ENCODE results near the gene USP17L21. TPM values are rescaled to one million over a fixed set of nuclear protein-coding genes. Genes with fewer than 3 reads are reported as not detected.
"Not testable (repeated sequence)": the region's sequence is repeated elsewhere in the genome, so short reads cannot be mapped to it uniquely, and the experiment has no call there.

USP17L21 gene
- total RNA-seq (ENCODE audit: insufficient read depth, low replicate concordance) = not detected

- DNase-seq (ENCODE audit: low spot score) = not testable (repeated sequence)
Observed at GRCh38 chr4:9262572-9262971, at the start of gene USP17L21. Gene USP17L21 (plus strand): TSS chr4:9262872. CDS start chr4:9262872, 0 bp downstream.

- DNase-seq (ENCODE audit: low spot score) = not testable (repeated sequence)
Observed at GRCh38 chr4:9214701-9215100, 48.0 kb upstream of the USP17L21 start.

GRCh38 chr4:9215105-9215504 lies 47.6 kb upstream of the USP17L21 start, which contains the start of gene USP17L11:
Gene USP17L11 (plus strand): TSS chr4:9215405. CDS start chr4:9215405, 0 bp downstream.
- DNase-seq (ENCODE audit: low spot score) = not testable (repeated sequence)

- not testable (repeated sequence) for DNase-seq (ENCODE audit: low spot score)
Observed at GRCh38 chr4:9219852-9220251, 42.8 kb upstream of the USP17L21 start, which contains the start of gene USP17L12. Gene USP17L12 (plus strand): TSS chr4:9220152. CDS start chr4:9220152, 0 bp downstream.

- DNase-seq (ENCODE audit: low spot score) = not testable (repeated sequence)
Observed at GRCh38 chr4:9224596-9224995, 38.1 kb upstream of the USP17L21 start, which contains the start of gene USP17L13. Gene USP17L13 (plus strand): TSS chr4:9224896. CDS start chr4:9224896, 0 bp downstream.

- DNase-seq (ENCODE audit: low spot score) = not testable (repeated sequence)
Observed at GRCh38 chr4:9230249-9230648, 32.4 kb upstream of the USP17L21 start.

- not testable (repeated sequence) for DNase-seq (ENCODE audit: low spot score)
Observed at GRCh38 chr4:9234085-9234484, 28.6 kb upstream of the USP17L21 start, which contains the start of gene USP17L15. Gene USP17L15 (plus strand): TSS chr4:9234385. CDS start chr4:9234385, 0 bp downstream.

GRCh38 chr4:9238461-9238860 lies 24.2 kb upstream of the USP17L21 start:
- DNase-seq (ENCODE audit: low spot score) = not testable (repeated sequence)

- not testable (repeated sequence) for DNase-seq (ENCODE audit: low spot score)
Observed at GRCh38 chr4:9243579-9243978, 19.1 kb upstream of the USP17L21 start, which contains the start of gene USP17L17. Gene USP17L17 (plus strand): TSS chr4:9243879. CDS start chr4:9243879, 0 bp downstream.

- not testable (repeated sequence) for DNase-seq (ENCODE audit: low spot score)
Observed at GRCh38 chr4:9247953-9248680, 14.6 kb upstream of the USP17L21 start, which contains the start of gene USP17L18. Gene USP17L18 (plus strand): TSS chr4:9248630. CDS start chr4:9248630, 0 bp downstream.

- DNase-seq (ENCODE audit: low spot score) = not testable (repeated sequence)
Observed at GRCh38 chr4:9253078-9253477, 9.6 kb upstream of the USP17L21 start, which contains the start of gene USP17L19. Gene USP17L19 (plus strand): TSS chr4:9253378. CDS start chr4:9253378, 0 bp downstream.

GRCh38 chr4:9257824-9258223 lies 4.8 kb upstream of the USP17L21 start, which contains the start of gene USP17L20:
Gene USP17L20 (plus strand): TSS chr4:9258124. CDS start chr4:9258124, 0 bp downstream.
- not testable (repeated sequence) for DNase-seq (ENCODE audit: low spot score)

GRCh38 chr4:9267319-9267718 lies 4.6 kb downstream of the USP17L21 start, which contains the start of gene USP17L22:
Gene USP17L22 (plus strand): TSS chr4:9267619. CDS start chr4:9267619, 0 bp downstream.
- DNase-seq (ENCODE audit: low spot score) = not testable (repeated sequence)

- not testable (repeated sequence) for DNase-seq (ENCODE audit: low spot score)
Observed at GRCh38 chr4:9271719-9272118, 9.0 kb downstream of the USP17L21 start.

Other genes starting within 250 kb of the USP17L21 start
- gene FAM90A26, start 92.5 kb upstream of the USP17L21 start, total RNA-seq (ENCODE audit: insufficient read depth, low replicate concordance) = not detected
- not detected for gene USP17L10, start 52.2 kb upstream of the USP17L21 start, total RNA-seq (ENCODE audit: insufficient read depth, low replicate concordance)
- gene USP17L11, start 47.5 kb upstream of the USP17L21 start, total RNA-seq (ENCODE audit: insufficient read depth, low replicate concordance) = not detected
- gene USP17L12, start 42.7 kb upstream of the USP17L21 start, total RNA-seq (ENCODE audit: insufficient read depth, low replicate concordance) = not detected
- not detected for gene USP17L13, start 38.0 kb upstream of the USP17L21 start, total RNA-seq (ENCODE audit: insufficient read depth, low replicate concordance)
- gene USP17L15, start 28.5 kb upstream of the USP17L21 start, total RNA-seq (ENCODE audit: insufficient read depth, low replicate concordance) = 0.72 TPM
- gene USP17L17, start 19.0 kb upstream of the USP17L21 start, total RNA-seq (ENCODE audit: insufficient read depth, low replicate concordance) = not detected
- not detected for gene USP17L18, start 14.2 kb upstream of the USP17L21 start, total RNA-seq (ENCODE audit: insufficient read depth, low replicate concordance)
- gene USP17L19, start 9.5 kb upstream of the USP17L21 start, total RNA-seq (ENCODE audit: insufficient read depth, low replicate concordance) = not detected
- not detected for gene USP17L20, start 4.7 kb upstream of the USP17L21 start, total RNA-seq (ENCODE audit: insufficient read depth, low replicate concordance)
- gene USP17L22, start 4.7 kb downstream of the USP17L21 start, total RNA-seq (ENCODE audit: insufficient read depth, low replicate concordance) = 0.72 TPM
- gene USP17L24, start 62.3 kb downstream of the USP17L21 start, total RNA-seq (ENCODE audit: insufficient read depth, low replicate concordance) = not detected
- not detected for gene USP17L25, start 67.0 kb downstream of the USP17L21 start, total RNA-seq (ENCODE audit: insufficient read depth, low replicate concordance)
- gene USP17L26, start 71.8 kb downstream of the USP17L21 start, total RNA-seq (ENCODE audit: insufficient read depth, low replicate concordance) = not detected
- gene USP17L5, start 76.5 kb downstream of the USP17L21 start, total RNA-seq (ENCODE audit: insufficient read depth, low replicate concordance) = not detected
- not detected for gene USP17L27, start 81.3 kb downstream of the USP17L21 start, total RNA-seq (ENCODE audit: insufficient read depth, low replicate concordance)
- not detected for gene USP17L28, start 86.0 kb downstream of the USP17L21 start, total RNA-seq (ENCODE audit: insufficient read depth, low replicate concordance)
- gene USP17L29, start 90.8 kb downstream of the USP17L21 start, total RNA-seq (ENCODE audit: insufficient read depth, low replicate concordance) = not detected
- not detected for gene USP17L30, start 100.3 kb downstream of the USP17L21 start, total RNA-seq (ENCODE audit: insufficient read depth, low replicate concordance)
- not detected for gene DEFB131A, start 181.5 kb downstream of the USP17L21 start, total RNA-seq (ENCODE audit: insufficient read depth, low replicate concordance)

Data from umbilical cord (tissue), 2 donors.